NOMO-1 treated with DMSO at 0.1 percent for 48 hours (cell line): ENCODE measurements around the gene GLRA1.

ENCODE experiments used
- DNase-seq: peaks from one replicate; lab custom pipeline; 2025; ENCODE audit not compliant: unreplicated experiment; lab: John Stamatoyannopoulos, UW

The GLRA1 gene

DNA sequence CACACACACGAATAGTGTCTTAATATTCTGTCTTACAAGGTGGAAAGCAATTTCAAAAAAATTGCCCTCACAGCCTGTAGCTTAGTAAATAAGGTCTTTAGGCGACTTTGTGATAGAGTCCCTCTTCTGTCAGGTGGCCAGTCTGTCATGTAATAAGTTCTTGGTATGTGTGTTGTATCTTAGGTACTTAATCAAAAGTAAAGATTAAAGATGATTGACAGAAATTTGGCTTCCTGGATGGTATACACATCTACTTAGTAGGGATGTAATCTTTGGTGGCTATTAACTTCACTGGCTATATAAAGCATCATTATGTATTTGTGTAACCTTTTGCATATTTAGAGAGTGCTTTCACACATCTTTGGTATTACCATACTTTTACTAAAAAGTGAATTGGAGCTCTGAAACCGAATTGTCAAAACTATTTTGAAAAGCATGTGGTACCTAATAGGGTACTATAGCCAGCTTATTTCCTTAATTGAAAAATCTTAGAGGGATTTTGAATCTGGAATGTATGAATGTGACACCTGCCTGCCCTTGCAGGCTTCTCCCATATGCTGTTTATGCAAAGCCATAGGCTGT lies 149.5 kb downstream of the GLRA1 start:
- DNase-seq = no peak

- no peak for DNase-seq
Measured at GRCh38 chr5:151773951-151774350, 150.7 kb downstream of the GLRA1 start.

- DNase-seq = no peak
Measured at GRCh38 chr5:151772846-151773561, 151.6 kb downstream of the GLRA1 start.
